Parathyroid adenoma (tissue), 2 donors: ENCODE data around the gene STIM2.

Source experiments
- H2AFZ ChIP-seq: fragments of 300-600 bp; sonication (generic); one replicate; pipeline ENCODE4 v1.7.0; 2017; ENCODE audit warnings: antibody characterized with exemption, mild to moderate bottlenecking
- H3K27ac ChIP-seq: fragments of 300-600 bp; sonication (generic); one replicate; pipeline ENCODE4 v1.7.0; 2017
- H3K27me3 ChIP-seq: fragments of 300-600 bp; sonication (generic); one replicate; pipeline ENCODE4 v1.7.0; 2017; ENCODE audit warnings: low read length; ENCODE audit not compliant: control insufficient read depth, insufficient read depth
- H3K36me3 ChIP-seq: fragments of 300-600 bp; sonication (generic); one replicate; pipeline ENCODE4 v1.7.0; 2017; ENCODE audit warnings: low read length; ENCODE audit not compliant: control insufficient read depth, insufficient read depth
- H3K4me1 ChIP-seq: fragments of 300-600 bp; sonication (generic); one replicate; pipeline ENCODE4 v1.7.0; 2017; ENCODE audit warnings: control low read depth
- H3K4me2 ChIP-seq: fragments of 300-600 bp; sonication (generic); one replicate; pipeline ENCODE4 v1.7.0; 2017; ENCODE audit warnings: low read length
- H3K4me3 ChIP-seq: fragments of 300-600 bp; sonication (generic); one replicate; pipeline ENCODE4 v1.7.0; 2017; ENCODE audit warnings: low read depth, low read length
- H3K79me2 ChIP-seq: fragments of 300-600 bp; sonication (generic); one replicate; pipeline ENCODE4 v1.7.0; 2017; ENCODE audit warnings: control low read depth
- H3K9ac ChIP-seq: fragments of 300-600 bp; sonication (generic); one replicate; pipeline ENCODE4 v1.7.0; 2017; ENCODE audit warnings: mild to moderate bottlenecking
- H3K9me3 ChIP-seq: fragments of 300-600 bp; sonication (generic); one replicate; pipeline ENCODE4 v1.7.0; 2017; ENCODE audit warnings: low read length; ENCODE audit not compliant: control insufficient read depth
- CTCF ChIP-seq: fragments of 300-600 bp; sonication (generic); IDR thresholded peaks from one replicate; pipeline ENCODE4 v1.7.0; 2017; ENCODE audit warnings: antibody characterized with exemption, mild to moderate bottlenecking
- donor health status: primary hyperparathyroidism.

Gene STIM2

GRCh38 chr4:27057662-27058061 is 197.0 kb downstream of the STIM2 start:
- Histone ChIP-seq H3K27ac (no peak overlapping the region), H3K4me2 (no peak overlapping the region), H3K79me2 (no peaks in the 10 kb centered on the region), H3K4me3 (no peak overlapping the region), H2AFZ (no peak overlapping the region), H3K9ac (no peak overlapping the region), H3K36me3 (no peaks in the 10 kb centered on the region), H3K4me1 (no peaks in the 10 kb centered on the region), H3K27me3 (no peaks in the 10 kb centered on the region), H3K9me3 (no peaks in the 10 kb centered on the region)
- TF ChIP-seq CTCF = no peak

- H2AFZ ChIP-seq = no peak overlapping the region
- H3K79me2 ChIP-seq = no peaks in the 10 kb centered on the region
- H3K4me1 ChIP-seq = no peaks in the 10 kb centered on the region
- H3K4me3 ChIP-seq = no peak overlapping the region
- no peak for TF ChIP-seq CTCF
- H3K36me3 ChIP-seq = no peaks in the 10 kb centered on the region
- no peak overlapping the region for H3K4me2 ChIP-seq
- H3K27ac ChIP-seq = no peak overlapping the region
- no peak overlapping the region for H3K9ac ChIP-seq
- no peaks in the 10 kb centered on the region for H3K27me3 ChIP-seq
- no peaks in the 10 kb centered on the region for H3K9me3 ChIP-seq
These were observed 198.3 kb downstream of the STIM2 start for GRCh38 chr4:27058819-27059406.

- no peak overlapping the region for H3K4me2 ChIP-seq
- H3K79me2 ChIP-seq = no peaks in the 10 kb centered on the region
- H3K9me3 ChIP-seq = no peaks in the 10 kb centered on the region
- no peak for TF ChIP-seq CTCF
- H3K27me3 ChIP-seq = no peaks in the 10 kb centered on the region
- H3K4me3 ChIP-seq = no peak overlapping the region
- H3K27ac ChIP-seq = no peak overlapping the region
- no peak overlapping the region for H3K9ac ChIP-seq
- H2AFZ ChIP-seq = no peak overlapping the region
- H3K36me3 ChIP-seq = no peaks in the 10 kb centered on the region
- no peaks in the 10 kb centered on the region for H3K4me1 ChIP-seq
These were observed 198.8 kb downstream of the STIM2 start for GRCh38 chr4:27059446-27059845.

- H3K79me2 ChIP-seq = no peaks in the 10 kb centered on the region
- no peak for TF ChIP-seq CTCF
These were observed 201.6 kb downstream of the STIM2 start for GRCh38 chr4:27062256-27062655.

GRCh38 chr4:27066591-27066990 is 205.9 kb downstream of the STIM2 start:
- no peak overlapping the region for H3K27ac ChIP-seq
- no peaks in the 10 kb centered on the region for H3K36me3 ChIP-seq
- H3K27me3 ChIP-seq = no peaks in the 10 kb centered on the region
- TF ChIP-seq CTCF = no peak
- H3K9ac ChIP-seq = no peak overlapping the region
- H2AFZ ChIP-seq = no peak overlapping the region
- no peak overlapping the region for H3K4me3 ChIP-seq
- H3K4me2 ChIP-seq = no peak overlapping the region
- no peaks in the 10 kb centered on the region for H3K9me3 ChIP-seq
- H3K4me1 ChIP-seq = no peaks in the 10 kb centered on the region
- no peaks in the 10 kb centered on the region for H3K79me2 ChIP-seq

More at GRCh38 chr4:27062256-27062655, 201.6 kb downstream of the STIM2 start:
- H3K4me1 ChIP-seq = no peaks in the 10 kb centered on the region
- H3K27ac ChIP-seq = no peak overlapping the region
- no peaks in the 10 kb centered on the region for H3K27me3 ChIP-seq
- H3K9ac ChIP-seq = no peak overlapping the region
- H3K4me3 ChIP-seq = no peak overlapping the region
- H3K4me2 ChIP-seq = no peak overlapping the region
- no peaks in the 10 kb centered on the region for H3K9me3 ChIP-seq
- no peak overlapping the region for H2AFZ ChIP-seq
- no peaks in the 10 kb centered on the region for H3K36me3 ChIP-seq
